Stimulated activated naive CD4-positive, alpha-beta T cell (primary cell): ENCODE data around the gene ANXA10.
"Not testable (repeated sequence)": the region's sequence is repeated elsewhere in the genome, so short reads cannot be mapped to it uniquely, and the experiment has no call there.

Experiments used
- DNase-seq, 6 experiments: peaks; one replicate each; lab custom pipeline; 2025; lab: John Stamatoyannopoulos, UW

Gene ANXA10

DNA sequence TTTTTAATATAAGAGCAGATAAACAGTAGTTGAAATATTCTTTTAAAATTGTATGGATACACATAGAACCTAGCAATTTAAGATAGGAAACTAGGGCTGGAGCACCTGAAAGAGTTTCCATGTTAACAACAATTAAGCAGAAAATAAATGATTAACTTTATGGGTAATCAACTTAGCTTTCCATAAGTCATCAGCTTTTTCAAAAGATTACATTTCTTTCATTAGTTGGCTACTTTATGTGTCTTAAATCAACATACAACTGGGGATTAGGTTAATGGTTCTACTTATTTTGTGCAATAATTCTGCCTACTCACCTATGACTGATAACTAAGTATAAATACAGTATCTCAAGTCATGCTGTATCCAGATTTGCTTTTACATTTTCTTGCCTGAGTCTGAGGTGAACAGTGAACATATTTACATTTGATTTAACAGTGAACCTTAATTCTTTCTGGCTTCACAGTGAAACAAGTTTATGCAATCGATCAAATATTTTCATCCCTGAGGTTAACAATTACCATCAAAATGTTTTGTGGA is at the start of gene ANXA10:
TSS of gene ANXA10 (plus strand) at position 362 of the 537 bp plus-strand sequence. CDS start at position 526, 164 bp downstream.
- no peak for DNase-seq

DNA sequence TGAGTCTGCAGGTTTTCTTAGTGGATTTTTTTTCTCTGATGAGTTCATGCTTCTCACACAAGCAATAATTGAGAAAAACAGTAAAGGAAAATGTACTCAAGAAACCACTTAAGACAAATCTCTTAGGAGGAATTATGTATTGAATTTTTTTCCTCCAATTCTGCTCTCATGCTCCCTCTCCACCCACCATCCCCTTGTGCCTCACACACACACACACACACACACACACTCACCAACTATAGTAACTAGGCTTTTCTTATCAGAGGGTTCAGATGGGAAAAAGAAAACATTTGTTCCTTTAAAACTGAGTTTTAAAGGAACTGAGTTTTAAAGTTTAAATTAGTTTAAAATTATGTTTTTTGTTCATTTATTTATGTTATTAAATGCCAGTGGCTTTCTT is 47.0 kb upstream of the ANXA10 start:
- DNase-seq = no peak

DNA sequence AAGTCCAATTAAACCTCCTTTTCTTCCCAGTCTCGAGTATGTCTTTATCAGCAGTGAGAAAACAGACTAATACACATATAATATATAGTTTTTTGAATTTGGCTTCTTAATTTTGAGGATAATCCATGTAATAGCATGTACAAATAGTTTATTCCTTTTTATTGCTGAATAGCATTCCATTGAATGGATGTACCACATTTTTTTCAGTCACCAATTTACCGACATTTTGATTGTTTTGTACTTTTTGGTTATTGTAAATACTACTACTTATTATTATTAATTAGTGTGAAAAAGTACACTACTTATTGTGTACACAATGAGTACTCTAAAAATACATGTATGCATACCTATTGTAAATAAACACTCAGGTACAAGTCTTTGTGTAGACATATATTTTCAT is 42.3 kb upstream of the ANXA10 start:
- no peak for DNase-seq

- DNase-seq = no peak
These were observed 40.8 kb upstream of the ANXA10 start for GRCh38 chr4:168051526-168051925.

GRCh38 chr4:168057412-168057811 is 34.9 kb upstream of the ANXA10 start:
- DNase-seq = no peak

DNA sequence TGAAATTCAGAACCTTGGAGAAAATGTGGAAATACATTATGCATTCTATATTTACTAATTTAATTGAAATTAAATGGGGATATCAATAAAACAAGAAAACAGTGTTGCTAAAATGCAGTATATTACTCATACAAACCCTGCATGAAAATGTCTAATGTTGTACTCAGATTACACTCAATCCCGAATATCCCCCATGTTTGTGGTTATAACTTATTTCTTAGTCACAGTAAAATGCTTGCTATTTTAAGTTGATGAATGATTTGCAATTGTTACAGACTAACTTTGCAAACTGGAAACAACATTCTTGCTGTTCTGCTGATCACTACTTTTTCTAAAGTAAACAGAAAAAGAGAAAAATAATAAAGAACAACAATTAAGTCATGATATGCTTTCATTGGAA is 33.1 kb upstream of the ANXA10 start:
- no peak for DNase-seq

DNA sequence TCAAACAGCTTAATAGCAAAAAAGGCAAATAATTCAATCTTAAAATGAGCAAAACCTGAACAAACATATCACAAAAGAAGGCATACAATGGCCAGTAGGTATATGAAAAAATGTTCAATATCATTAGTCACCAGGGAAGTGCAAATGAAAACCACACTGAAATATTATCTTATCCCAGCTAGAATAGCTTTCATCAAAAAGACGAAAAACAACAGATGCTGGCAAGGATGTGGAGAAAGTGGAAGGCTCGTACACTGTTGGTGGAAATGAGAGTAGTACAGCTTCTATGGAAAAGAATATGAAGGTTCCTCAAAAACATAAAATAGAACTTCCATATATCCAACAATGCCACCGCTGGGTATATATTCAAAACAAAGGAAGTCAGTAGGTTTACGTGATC is 29.3 kb upstream of the ANXA10 start:
- DNase-seq = no peak

DNA sequence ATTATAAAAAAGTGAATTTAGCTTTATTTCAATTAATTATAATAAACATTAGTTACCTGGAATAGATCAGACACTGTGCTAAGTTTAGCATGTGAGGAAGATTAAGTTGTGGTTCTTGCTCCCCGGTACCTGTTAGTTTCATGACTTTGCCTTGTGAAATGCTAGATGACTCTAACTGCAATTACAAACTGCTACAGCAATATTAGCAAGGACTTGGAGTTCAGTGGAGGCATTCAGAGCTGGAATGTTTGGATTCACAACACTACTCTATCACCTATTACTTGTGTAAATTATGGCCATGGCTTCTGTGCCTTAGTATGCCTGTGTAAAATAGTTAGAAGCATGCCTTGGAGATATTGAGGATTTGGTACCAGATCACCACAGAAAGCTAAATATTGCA is 21.4 kb upstream of the ANXA10 start:
- DNase-seq = no peak

DNA sequence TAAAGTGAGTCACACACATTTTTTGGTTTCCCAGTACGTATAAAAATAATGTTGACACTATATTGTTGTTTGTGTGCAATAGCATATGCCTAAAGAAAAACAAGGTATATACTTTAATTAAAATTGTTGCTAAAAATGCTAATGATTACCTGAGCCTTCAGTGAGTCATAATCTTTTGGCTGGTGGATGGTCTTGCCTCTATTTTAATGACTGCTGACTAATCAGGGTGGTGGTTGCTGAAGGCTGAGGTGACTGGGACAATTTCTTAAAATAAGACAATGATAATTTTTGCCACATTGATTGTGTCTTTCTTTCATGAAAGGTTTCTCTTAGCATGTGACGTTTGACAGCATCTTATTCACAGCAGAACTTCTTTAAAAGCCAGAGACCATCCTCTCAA is 21.0 kb upstream of the ANXA10 start:
- DNase-seq = no peak

DNA sequence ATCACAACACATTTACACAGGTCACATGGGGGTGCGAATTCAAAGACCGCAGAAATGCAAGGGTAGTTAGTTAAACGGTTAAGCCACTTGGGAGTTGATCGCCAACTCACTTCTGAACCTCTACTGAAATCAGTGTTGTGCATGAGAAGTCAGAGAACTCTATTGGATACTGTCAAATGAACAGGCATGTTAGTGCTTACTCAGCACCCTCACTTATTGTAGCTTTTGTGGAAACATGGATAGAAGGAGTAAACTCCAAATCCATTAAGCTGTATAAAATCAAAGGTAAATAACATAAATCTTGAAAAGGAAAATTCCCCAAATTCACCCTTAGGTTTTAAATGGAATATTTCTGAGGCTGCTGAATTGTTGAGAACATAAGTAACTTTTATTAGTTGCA is 17.5 kb upstream of the ANXA10 start:
- no peak for DNase-seq

GRCh38 chr4:168076989-168077725 is 15.2 kb upstream of the ANXA10 start:
- DNase-seq = peak in 2 of 6 experiments; percentile 2 to 4

GRCh38 chr4:168077726-168078239 is 14.6 kb upstream of the ANXA10 start:
- no peak for DNase-seq

DNA sequence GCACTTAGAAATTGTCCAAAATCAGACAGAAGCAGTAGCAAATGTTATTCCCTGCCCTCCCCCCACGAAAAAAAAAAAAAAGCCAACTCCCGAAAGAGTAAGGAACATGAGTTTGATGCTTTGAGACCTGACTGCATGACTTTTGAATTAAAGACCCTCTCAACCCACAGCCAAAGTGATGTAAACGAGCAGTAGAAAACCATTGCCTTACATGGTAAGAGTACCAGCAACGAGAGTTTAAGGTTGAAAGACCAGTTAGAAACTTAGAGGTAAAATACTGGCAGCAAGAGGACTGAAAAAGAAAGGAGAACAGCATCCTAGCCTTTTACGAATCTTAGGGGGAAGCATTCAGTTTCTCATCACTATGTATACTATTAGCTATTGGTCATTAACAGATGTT is 10.0 kb upstream of the ANXA10 start:
- DNase-seq = no peak

DNA sequence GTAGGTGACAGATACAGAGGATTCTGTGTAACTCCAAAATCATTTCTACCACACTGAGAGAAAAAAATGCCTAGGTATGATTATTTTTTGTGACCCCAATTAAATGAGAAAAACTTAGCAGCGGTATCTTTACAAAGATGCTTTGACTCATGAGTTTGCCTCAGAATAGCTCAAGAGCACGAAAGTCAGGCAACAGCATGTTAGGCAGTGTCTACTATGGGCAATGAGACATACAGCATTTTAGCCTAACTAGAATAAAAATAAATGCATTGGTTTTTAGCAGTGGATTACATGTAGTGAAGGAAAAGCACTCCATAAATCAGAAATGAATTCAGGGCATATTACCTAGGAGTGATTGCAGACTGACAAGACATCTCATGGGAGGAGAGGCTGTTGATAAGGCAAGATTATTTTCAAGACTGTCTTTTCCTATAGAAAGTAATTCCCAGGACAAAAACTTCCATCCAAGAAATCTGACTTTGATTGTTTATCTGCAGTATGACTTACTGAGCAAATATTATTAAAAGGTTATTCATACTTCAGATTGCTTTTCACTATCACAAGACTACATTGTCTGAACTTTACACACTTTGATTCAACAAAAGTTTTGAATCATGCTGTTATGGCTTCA is 3.6 kb downstream of the ANXA10 start:
- no peak for DNase-seq

- no peak for DNase-seq
These were observed 4.1 kb downstream of the ANXA10 start for GRCh38 chr4:168096407-168096784.

- DNase-seq = no peak
These were observed 4.8 kb downstream of the ANXA10 start for GRCh38 chr4:168097161-168097560.

DNA sequence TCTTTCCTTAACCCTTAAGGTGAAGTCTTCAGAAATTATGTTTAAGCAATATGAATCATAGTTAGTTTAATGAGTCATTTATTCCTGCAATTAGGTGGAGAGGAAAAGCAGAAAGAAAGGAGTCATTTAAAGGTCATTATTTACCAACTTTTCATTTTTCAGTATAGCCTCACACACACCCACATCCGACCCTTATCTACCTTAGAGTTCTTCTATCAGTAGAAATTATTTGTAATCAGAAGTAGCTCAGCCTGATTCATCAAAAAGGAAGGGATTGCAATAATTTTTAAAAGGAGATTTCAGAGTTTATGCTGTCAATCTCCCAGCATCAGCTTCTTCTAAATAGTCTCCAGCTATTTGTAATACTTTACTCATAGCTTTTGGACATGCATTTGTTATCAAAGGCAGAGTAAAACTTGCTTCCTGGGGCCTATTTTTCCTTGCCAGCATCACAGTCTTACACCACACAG is 5.9 kb downstream of the ANXA10 start:
- no peak for DNase-seq

GRCh38 chr4:168099195-168099594 is 6.9 kb downstream of the ANXA10 start:
- no peak for DNase-seq

DNA sequence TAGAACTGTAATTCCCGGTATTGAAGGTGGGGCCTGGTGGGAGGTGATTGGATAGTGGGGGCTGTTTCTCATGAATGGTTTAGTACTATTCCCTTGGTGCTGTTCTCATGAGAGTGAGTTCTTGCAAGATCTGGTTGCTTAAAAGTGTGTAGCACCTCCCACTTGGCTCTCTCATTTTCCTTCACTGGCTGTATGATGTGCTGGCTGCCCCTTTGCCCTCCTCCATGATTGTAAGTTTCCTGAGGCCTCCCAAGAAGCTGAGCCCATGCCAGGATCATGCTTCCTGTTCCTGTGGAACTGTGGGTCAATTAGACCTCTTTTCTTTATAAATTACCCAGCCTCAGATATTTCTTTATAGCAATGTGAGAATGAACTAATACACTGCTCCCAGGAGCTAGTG is 8.7 kb downstream of the ANXA10 start:
- DNase-seq = no peak

DNA sequence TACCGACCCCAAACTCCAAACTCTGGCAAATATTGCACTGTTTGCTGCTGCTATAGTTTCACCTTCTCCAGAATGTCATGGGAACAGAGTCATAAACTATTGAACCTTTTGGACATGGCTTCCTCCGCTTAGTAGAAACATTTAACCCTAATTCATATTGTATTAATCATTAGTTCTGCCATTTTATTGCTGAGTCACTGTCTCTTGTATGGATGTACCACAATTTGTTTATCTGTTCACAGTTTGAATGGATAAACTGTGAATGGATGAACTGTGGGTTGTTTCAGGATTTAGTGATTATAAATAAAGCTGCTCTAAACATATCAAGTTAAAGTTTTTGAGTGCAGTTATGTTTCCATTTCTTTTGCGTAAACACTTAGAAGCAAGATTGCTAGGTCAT is 10.1 kb downstream of the ANXA10 start:
- DNase-seq = no peak

DNA sequence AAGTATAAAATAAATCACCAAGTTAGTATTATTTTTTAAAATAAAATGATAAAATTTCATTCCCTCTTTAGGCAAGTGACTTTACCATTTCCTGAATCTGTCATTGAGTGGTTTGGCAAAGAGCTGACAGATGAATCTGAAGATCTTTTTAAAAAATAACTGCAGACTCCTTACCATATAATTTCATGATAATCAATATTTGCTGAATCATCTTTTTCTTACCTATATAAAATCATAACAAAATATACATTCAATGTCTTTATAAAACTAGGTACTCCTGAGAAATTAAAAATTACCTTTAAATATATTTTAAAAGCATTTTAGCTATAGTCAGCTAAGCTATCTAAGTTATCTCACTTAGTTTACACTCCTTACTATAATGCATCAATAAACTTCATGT is 17.2 kb downstream of the ANXA10 start:
- DNase-seq = no peak

DNA sequence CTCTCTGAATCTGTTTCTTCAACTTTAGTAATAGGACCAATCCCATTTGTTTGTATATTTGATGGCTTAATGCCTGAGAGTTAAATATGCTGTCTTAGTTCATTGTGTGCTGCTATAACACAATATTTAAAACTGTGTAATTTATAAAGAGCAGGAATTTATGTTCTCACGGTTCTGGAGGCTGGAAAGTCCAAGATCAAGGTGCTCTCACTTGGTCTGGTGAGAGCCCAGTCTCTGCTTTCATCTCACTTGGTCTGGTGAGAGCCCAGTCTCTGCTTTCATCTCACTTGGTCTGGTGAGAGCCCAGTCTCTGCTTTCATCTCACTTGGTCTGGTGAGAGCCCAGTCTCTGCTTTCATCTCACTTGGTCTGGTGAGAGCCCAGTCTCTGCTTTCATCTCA is 20.7 kb downstream of the ANXA10 start:
- not testable (repeated sequence) for DNase-seq

DNA sequence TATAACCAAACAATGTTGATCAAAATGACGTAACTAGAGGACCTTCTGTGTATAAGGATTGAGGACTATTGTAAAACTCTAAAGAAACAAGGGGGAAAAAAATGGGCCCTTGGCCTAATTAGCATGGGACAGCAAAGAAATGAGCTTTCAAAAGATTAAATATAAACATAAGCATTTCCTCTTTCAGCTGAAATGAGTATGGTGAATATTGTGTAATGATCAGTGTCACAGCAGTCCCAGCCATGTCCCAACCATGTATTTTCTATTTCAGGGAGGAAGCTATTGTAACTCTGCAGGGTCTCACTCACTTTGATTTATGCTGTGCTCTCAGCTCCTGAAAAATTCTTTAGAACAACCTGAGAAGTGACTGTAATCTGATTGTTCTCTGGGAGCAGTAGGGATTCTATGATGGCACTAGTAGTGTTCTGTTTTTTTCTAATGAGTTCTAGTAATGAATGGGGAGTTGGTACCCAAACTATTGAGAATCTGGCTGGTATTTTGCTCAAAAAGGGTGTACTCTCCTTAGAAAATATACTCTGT is 25.8 kb downstream of the ANXA10 start:
- no peak for DNase-seq
